ENCODE measurements around the gene CCDC12.
"Not testable (repeated sequence)": the region's sequence is repeated elsewhere in the genome, so short reads cannot be mapped to it uniquely, and the experiment has no call there.

The CCDC12 gene

GRCh38 chr3:46978985-46979944 is 2.7 kb upstream of the CCDC12 start, which contains the start of gene NBEAL2:
Gene NBEAL2, plus strand, starts transcription at chr3:46979666. Its CDS starts 196 bp downstream, at chr3:46979862.
- DNase-seq = peak; percentile 97

- no peak for DNase-seq
These were observed 1.8 kb upstream of the CCDC12 start for GRCh38 chr3:46978381-46978780.

DNA sequence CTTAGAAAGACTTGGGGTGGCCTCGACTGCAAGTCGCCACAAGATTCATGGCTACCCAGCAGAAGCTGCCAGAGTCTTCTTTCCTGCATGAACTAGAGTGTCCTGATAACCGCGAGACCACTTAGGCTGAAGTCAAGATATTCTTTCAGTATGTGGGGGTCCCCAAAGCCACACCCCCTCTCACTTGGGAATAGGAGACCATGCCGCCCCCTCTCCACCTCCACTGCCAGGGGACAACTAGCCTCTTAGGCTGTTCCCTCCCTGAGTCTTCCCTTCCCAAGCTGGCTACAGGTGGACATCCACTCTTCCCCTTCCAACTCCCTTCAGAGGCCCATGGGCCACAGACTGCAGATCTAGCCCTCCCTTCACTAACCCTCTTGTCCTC is 1.3 kb upstream of the CCDC12 start:
- no peak for DNase-seq

GRCh38 chr3:46974421-46975171 is 1.9 kb downstream of the CCDC12 start:
- DNase-seq = no peak

DNA sequence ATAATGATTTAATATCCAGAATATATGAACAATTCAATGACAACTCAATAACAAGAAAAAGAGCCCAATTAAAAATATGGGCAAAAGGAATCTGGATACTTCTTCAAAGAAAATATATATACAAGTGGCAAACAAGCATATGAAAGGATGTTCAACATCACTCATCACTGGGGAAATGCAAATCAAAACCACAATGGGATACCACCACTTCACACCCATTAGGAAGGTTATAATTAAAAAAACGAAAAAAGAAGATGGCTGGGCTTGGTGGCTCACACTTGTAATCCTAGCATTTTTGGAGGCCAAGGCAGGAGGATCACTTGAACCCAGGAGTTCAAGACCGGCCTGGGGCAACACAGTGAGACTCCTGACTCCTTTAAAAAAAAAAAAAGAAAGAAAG is 4.1 kb downstream of the CCDC12 start:
- DNase-seq = no peak

- DNase-seq = no peak
These were observed 4.8 kb downstream of the CCDC12 start for GRCh38 chr3:46971742-46972141.

- DNase-seq = no peak
These were observed 5.4 kb downstream of the CCDC12 start for GRCh38 chr3:46971151-46971550.

DNA sequence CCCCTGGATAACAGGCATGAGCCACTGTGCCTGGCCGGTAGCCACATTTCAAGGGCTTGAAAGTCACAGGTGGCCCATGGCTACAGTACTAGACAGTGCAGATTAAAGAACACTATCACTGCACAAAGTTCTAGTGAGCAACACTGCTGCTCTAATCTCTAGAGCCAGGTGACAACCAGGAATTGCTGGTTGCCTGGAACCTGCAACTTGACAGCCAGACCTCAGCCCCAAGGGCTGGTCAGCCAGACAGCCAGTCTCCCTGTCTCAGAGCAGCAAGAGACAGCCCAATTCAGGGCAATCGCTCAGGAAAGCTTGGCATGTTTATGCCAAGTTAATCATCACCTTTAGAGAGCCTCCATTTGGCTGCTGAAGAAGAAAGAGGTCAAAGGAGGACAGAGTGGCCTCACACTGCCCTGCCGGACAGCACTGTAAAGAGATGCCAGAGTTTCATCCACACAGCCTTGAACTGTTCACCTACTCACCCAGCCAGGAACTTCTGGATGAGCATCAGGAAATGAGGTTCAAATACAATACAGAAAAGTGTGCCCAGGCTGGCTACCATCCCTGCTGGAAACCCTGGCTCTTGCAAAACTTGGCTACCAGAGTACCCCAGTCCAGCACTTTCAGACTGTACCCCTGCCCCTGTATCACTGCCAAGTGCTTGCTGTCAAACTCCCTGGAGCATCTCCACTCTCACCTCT is 6.0 kb downstream of the CCDC12 start:
- no peak for DNase-seq

DNA sequence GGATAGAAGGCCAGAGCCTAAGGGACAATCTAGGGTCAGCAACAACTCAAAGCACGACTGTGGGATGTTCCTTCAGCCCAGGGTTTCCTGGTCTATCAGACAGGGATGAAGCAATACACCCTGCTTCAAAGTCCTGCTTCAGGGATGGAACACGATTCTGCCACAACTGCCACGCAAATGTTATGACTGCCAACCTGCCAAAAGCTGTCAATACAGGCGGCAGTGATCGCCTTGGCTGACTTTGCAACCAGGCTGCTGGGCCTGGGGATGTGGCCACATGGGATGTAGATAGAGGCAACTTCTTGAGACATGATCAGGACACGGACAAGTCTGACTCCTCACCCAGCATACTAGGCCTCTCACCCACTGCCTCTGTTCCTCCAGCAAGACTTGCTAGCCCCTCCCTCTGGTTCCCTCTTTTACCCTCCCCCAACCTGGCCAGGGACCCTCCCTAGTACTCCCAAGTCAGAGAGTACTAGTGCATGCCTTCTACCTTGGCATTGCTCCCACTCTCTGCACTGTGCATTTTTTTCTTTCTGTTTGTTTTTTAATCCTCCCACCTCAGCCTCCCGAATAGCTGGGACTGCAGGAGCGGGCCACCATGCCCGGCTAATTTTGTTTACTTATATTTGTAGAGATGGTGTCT is 7.6 kb downstream of the CCDC12 start:
- no peak for DNase-seq

- DNase-seq = no peak
These were observed 9.7 kb downstream of the CCDC12 start for GRCh38 chr3:46966811-46967210.

DNA sequence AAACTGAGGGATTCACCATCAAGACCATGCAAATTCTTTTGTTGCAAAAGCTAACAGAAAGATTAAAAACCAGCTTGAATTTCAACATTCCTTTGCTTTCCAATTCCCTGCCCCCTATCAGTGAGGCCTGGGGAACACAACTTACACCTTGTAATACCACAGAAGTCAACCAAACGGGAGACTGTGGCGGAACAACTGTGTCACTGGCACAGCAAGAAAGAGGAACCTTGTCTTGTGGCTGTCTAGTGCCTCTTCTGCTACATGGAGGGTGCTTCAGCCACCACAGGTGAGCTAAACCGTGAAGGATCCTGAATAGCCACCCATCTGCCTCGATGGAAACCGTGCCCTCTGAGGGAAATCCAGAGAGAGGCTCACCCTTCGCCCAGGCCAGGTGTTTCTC is 11.4 kb downstream of the CCDC12 start:
- no peak for DNase-seq

- DNase-seq = not testable (repeated sequence)
These were observed 12.4 kb downstream of the CCDC12 start for GRCh38 chr3:46964038-46964590.

DNA sequence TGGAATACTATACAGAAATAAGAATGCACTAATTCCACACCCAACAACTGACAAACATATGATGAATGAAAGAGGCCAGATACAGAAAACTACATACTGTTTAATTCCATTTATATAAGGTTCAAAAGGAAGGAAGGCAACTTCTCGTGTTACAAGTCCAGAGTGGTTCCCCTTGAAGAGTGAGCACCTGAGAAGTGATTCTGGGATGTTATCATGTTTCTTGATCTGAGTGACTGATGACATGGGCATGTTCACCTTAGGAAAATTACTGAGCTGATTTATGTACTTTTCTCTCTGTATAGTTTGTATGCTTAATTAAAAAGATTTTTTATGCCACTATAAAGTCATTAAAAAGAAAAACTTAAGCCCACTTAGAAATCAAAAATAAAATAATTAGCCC is 13.6 kb downstream of the CCDC12 start:
- no peak for DNase-seq

DNA sequence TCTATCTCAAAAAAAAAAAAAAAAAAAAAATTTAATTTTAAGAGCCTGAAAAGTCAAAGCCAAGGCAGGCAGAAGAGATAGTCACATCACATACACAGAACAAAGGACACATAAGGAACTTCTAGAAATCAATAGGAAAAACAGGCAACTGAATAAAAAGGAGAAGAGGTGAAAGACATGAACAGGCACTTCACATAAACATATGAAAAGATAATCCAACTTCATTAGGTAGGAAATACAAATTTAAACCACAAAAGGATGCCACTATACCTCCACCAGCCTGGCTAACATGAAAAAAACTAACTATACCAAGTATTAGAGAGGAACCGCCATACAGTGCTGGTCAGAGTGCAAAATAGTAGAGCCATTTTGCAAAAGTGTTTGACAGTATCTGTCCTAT is 14.1 kb downstream of the CCDC12 start:
- no peak for DNase-seq

DNA sequence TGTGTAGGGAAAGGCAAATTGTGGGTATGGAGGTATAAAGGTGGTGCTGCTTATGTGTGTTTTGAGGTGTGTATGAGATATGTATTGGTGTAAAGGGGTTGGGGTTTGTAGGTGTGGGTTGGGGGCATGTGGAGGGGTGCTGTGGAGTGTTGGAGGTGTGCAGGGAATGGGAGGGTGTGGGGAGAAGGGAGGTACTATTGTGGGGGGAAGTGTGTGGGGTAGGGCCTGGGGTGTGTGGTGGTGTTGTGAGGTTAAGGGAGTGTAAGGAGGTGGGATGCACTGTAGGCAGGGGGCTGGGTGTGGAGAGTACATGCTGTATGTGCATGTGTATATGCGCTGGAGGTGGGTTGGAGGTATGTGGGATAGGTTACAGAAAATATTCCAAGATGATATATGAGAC is 15.7 kb downstream of the CCDC12 start:
- no peak for DNase-seq

GRCh38 chr3:46960081-46960701 is 16.4 kb downstream of the CCDC12 start:
- DNase-seq = no peak

DNA sequence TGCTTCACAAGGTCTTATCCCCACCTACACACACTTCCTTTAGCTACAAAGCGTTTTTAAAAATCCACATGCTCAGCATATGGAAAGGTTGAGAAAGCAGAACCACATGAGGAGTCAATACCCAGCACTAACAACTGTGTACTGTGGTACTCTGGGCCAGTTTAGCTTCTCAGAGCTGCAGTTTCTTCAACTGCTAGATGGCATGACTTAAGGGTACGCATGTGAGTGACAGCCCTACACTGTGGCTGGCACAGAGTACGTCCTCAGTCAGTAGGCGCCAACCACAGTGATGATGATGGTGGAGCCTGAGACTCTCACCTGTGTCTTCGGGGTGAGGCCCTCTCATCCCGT is 17.4 kb downstream of the CCDC12 start:
- DNase-seq = no peak

- no peak for DNase-seq
These were observed 17.9 kb downstream of the CCDC12 start for GRCh38 chr3:46958467-46959160.

DNA sequence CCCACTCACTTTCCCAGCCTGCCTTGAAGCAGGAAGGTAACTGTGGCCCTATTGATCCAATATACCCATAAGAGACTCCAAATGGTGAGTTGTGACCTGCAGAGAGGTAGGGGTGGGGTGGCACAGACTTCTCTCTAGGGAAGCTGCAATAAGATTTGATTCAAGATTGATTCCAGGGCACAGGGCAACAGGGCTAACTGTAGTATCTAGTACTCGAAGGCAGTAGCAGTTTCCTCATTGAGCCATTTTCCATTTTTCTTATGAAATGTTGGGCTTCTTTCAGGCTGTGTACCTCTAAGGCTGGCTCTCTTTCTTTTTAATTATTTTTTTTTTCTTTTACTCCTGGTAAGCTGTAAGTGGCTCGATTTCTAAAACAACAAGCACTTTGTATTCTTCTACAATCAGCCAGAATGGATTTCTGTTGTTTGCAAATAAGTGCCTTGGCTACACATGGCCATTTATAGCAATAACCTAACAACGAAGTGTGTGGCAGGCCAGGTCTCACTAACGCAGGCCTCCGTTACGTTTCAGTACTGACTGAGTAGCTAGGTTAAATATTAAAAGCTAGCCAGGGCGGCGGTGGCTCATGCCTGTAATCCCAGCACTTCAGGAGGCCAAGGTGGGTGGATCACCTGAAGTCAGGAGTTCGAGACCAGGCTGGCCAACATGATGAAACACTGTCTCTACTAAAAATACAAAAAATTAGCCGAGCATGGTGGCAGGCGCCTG is 19.3 kb downstream of the CCDC12 start:
- DNase-seq = no peak

DNA sequence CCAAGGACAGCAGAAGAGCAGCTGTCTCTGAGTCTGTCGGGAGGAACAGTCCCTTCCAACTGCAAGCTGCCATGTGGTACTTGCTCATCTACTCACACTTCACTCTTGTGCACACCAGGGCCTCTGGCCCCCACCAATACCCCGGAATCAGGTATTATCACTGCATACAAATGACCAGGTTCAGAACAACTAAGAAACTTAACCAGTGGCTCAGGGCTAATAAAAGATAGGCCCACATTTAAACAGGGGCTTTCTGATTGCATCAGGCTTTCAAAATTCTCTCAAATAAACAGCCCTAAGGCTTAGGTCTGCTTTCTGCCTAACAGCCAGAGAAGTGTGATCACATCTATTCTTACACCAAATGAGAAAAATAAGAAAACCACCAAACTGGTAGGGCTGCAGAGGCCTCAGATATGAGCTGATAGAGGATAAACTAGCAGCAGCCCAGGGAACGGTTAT is 20.7 kb downstream of the CCDC12 start:
- DNase-seq = no peak

GRCh38 chr3:46955157-46955556 is 21.4 kb downstream of the CCDC12 start:
- DNase-seq = no peak

All from activated CD4-positive, CD25-positive, alpha-beta regulatory T cell treated with anti-CD3 and anti-CD28 coated beads, Interleukin-2, amount 50 U/mL, for 72 hours (primary cell).